H1 (cell line): ENCODE measurements around the gene EED.

Source experiments
- CBX5 ChIP-seq: fragments of 300-800, 300-1000 bp; sonication (generic); IDR thresholded peaks from 2 replicates; pipeline ENCODE4 v1.7.1; 2016; ENCODE audit warnings: antibody characterized with exemption, low read length, low read depth
- CTCF ChIP-seq, 3 experiments: IDR thresholded peaks; 1 replicate in 2 of 3; 2 replicates in 1 of 3; pipeline versions ENCODE4 v1.5.1 to v1.6.1; 2011; ENCODE audit warnings: low read length in 3 of 3, mild to moderate bottlenecking in 3 of 3, inconsistent platforms in 2 of 3, low read depth in 1 of 3, moderate library complexity in 1 of 3; ENCODE audit not compliant: insufficient read depth in 1 of 3; ENCODE audit errors: control extremely low read depth in 1 of 3
- EP300 ChIP-seq, 2 experiments: IDR thresholded peaks; 1 replicate in 1 of 2; 2 replicates in 1 of 2; pipeline ENCODE4 v1.6.1; 2011 to 2012; ENCODE audit warnings: low read depth in 2 of 2, low read length in 2 of 2, mild to moderate bottlenecking in 2 of 2, borderline replicate concordance in 1 of 2, inconsistent platforms in 1 of 2, moderate library complexity in 1 of 2
- EZH2 ChIP-seq: fragments of 200-600 bp; sonication (generic); IDR thresholded peaks from 2 replicates; pipeline ENCODE4 v1.7.1; 2012; ENCODE audit warnings: low read depth, mild to moderate bottlenecking, moderate library complexity, low read length, inconsistent platforms; ENCODE audit not compliant: severe bottlenecking
- FOSL1 ChIP-seq: IDR thresholded peaks from 2 replicates; pipeline ENCODE4 v1.6.1; 2011; ENCODE audit warnings: mild to moderate bottlenecking, low read depth, low read length, moderate library complexity; ENCODE audit not compliant: insufficient read depth
- KDM1A ChIP-seq: fragments of 200-600, 300-600 bp; sonication (generic); IDR thresholded peaks from 2 replicates; pipeline ENCODE4 v1.7.1; 2016; ENCODE audit warnings: mild to moderate bottlenecking, low read length, borderline replicate concordance
- RAD21 ChIP-seq, 2 experiments: IDR thresholded peaks in 1 of 2; conservative IDR thresholded peaks in 1 of 2; 2 replicates each; pipeline ENCODE4 v1.6.1; 2011; ENCODE audit warnings: low read depth in 2 of 2, low read length in 2 of 2, improper control_type of control experiment in 1 of 2, inconsistent platforms in 1 of 2, mild to moderate bottlenecking in 1 of 2, moderate library complexity in 1 of 2

DNA sequence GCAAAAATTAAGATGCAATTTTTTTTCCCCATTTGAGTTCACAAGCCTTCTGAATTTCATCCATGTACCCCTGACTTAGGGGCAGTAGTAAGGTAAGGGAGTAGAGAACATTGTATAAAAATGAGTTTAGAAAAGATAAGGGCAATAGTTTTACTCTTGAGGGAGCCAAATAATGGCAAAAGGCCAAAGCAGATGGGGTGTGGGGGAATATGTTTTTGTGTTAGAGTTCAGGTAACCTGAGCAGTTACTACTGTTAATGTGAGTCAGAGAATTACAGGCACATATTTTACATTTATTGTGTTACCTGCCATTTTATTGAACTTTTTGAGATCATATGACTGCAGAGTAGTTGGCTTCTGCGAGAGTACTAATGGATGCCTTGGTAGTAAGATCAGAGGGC is 3.1 kb downstream of the EED start:
- no peak for TF ChIP-seq EP300 (IDR thresholded peaks at IDR 0.05; ENCODE audit: borderline replicate concordance in 1 of 2, low read depth in 2 of 2, low read length in 2 of 2)
- TF ChIP-seq CTCF (IDR thresholded peaks at IDR 0.05; ENCODE audit: control extremely low read depth in 1 of 3, insufficient read depth in 1 of 3, low read depth in 1 of 3, low read length in 3 of 3), result no peak
- TF ChIP-seq CBX5, result no peak
- no peak for TF ChIP-seq KDM1A
- TF ChIP-seq EZH2, result no peak
- no peak for TF ChIP-seq RAD21 (IDR thresholded peaks at IDR 0.05 in 1 of 2, conservative IDR thresholded peaks at IDR 0.05 in 1 of 2; ENCODE audit: low read depth in 2 of 2, low read length in 2 of 2)
- TF ChIP-seq FOSL1, result no peak
